Femur (tissue), 1 donor: ENCODE data around the gene VWA1.

Source experiments
- DNase-seq: peaks from one replicate; pipeline ENCODE4 v3.0.0-alpha.2; 2017

VWA1 gene

DNA sequence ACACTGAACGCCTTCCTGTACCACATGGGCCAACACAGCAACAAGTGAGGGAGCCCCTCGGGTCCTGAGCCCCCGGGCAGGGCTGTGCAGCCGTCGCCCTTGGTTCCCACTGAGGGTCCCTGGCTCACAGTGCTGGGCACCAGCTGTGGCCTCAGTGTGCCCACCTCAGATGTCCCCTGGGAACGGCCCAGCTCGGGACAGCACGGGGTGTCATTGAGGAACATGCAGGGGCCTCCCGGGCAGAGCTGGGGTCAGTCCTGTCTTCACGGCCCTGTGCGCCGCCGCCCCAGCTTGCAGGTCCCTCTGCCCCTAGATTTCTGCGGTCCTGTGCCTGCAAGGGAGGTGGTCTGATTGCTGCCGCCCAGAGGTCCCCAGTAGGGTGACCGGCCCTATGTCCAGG lies 53.7 kb downstream of the VWA1 start:
- DNase-seq, result no peak

DNA sequence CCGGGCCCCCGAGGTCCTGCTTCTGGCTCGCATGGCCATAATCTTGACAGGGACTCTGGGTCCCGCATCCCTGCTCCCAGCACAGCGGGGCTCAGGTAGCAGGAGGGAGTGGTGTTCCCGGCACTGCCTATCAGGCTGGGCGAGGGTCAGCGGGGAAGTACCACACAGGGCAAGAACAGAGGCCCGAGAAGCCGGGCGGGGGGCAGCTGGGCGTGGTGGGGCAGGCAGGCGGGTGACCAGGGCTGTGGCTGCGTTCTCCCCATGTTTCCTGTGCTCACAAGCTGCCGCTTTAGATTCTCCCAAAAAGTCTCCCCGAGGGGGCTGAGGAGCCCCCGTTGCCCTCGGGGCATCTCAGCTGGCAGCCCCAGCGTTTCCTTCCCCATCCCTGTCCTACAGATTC lies 54.4 kb downstream of the VWA1 start:
- no peak for DNase-seq

DNA sequence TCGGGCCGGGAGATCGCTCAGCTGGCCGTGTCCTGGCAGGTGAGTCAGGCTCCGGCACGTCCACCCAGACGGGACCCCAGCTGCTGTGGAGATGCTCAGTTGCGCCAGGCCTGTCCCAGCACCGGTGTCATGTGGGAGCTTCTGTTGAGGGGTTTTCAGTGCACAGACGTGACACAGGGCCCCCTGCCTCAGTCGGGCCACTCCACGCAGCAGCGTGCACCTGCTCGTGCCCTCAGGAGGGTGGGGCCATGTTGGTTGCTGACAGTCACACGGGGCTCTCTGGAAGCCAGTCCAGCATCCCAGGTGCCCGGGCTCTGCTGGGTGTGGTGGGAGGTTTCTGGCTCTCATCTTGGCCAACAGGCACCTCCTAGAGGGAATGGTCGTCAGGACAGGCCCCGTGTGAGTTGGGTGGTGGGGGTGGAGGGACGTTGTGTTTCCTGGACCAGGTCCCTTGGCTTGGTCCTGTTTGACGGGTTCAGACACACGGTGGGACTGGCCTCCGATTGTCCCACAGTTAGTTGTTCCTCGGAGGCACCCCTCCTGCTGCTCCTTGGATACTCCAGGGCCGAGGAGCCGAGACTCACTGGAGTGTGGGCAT lies 55.2 kb downstream of the VWA1 start:
- DNase-seq, result no peak

DNA sequence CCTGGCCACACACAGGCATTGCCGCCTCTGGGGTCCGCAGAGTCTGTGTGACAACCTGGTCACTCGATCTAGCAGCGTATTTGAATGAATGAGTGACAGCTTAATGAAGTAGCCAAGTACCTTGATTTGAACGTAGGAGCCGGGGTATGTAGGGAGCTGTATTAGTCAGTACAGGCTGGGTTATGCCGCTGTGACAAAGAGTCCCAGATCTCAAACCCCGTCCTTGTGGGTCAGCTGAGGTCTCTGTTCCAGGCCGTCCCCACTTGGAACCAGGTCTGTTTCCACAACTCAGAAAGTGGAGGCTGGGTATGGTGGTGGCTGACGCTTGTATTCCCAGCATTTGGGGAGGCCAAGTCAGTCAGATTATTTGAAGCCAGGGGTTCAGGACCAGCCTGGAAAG lies 56.1 kb downstream of the VWA1 start:
- no peak for DNase-seq
